HCT116 (cell line): Measurements from ENCODE around the gene POLG. TPM values are rescaled to one million over a fixed set of nuclear protein-coding genes. Genes with fewer than 3 reads are reported as not detected.

Experiments
- ATAC-seq: fragments of 200-7000 bp; cut with Tn5 transposase; 2 replicates; pipeline ENCODE4 v1.9.1; 2020; ENCODE audit warnings: mild to moderate bottlenecking, moderate library complexity
- BruUV-seq: library from RNA; stranded (reverse); fragments of 400-500 nt; replicated peaks from 2 replicates; lab custom pipeline; 2021; lab: Mats Ljungman, UMichigan
- CTCF ChIA-PET: fragments of 300-600 bp; sonication (Branson Sonifier 250); formaldehyde crosslinking; loops from one replicate; lab custom pipeline; 2021; ENCODE audit warnings: antibody characterized with exemption; lab: Charles Lee
- POLR2A ChIA-PET: fragments of 300-600, 350-600 bp; sonication (Branson Sonifier 250); formaldehyde crosslinking; loops from one replicate; lab custom pipeline; 2021; ENCODE audit warnings: antibody characterized with exemption; lab: Charles Lee
- RAD21 ChIA-PET, 2 experiments: fragments of 300-600 bp; sonication (Branson Sonifier 250); formaldehyde crosslinking; loops; one replicate each; lab custom pipeline; 2023; ENCODE audit warnings: low total read pairs in 2 of 2; ENCODE audit not compliant: uncharacterized antibody in 2 of 2, unreplicated experiment in 2 of 2, low non-redundant PET in 1 of 2; lab: Charles Lee
- DNase-seq: peaks from one replicate; pipeline ENCODE4 v3.0.0-alpha.2; 2010; ENCODE audit warnings: low read depth, low spot score
- H2AFZ ChIP-seq: fragments of 200-600 bp; shearing (Covaris generic), sonication (generic); 2 replicates; pipeline ENCODE4 v1.6.1; 2017; ENCODE audit warnings: low read depth, mixed run types, mixed read lengths, antibody characterized with exemption, low read length; ENCODE audit not compliant: poor library complexity, severe bottlenecking
- H3K27ac ChIP-seq: 2 replicates; pipeline ENCODE4 v1.5.1; 2012; ENCODE audit warnings: low read depth, low read length
- H3K27me3 ChIP-seq: fragments of 200-600 bp; sonication (generic); 2 replicates; pipeline ENCODE4 v1.6.1; 2016; ENCODE audit warnings: mixed run types, low read length, mixed read lengths; ENCODE audit not compliant: insufficient read depth
- H3K36me3 ChIP-seq, 2 experiments: fragments of 200-500 bp in 1 of 2; fragments of 200-600 bp in 1 of 2; sonication (Bioruptor generic) in 1 of 2; sonication (generic) in 1 of 2; 2 replicates each; pipeline versions ENCODE4 v1.5.1 to v1.6.1; 2014 to 2016; ENCODE audit warnings: low read length in 2 of 2, inconsistent platforms in 1 of 2, mixed read lengths in 1 of 2, mixed run types in 1 of 2; ENCODE audit not compliant: insufficient read depth in 2 of 2, control insufficient read depth in 1 of 2
- H3K4me1 ChIP-seq, 2 experiments: fragments of 200-600 bp in 1 of 2; sonication (generic) in 1 of 2; 2 replicates each; pipeline versions ENCODE4 v1.5.1 to v1.6.1; 2012 to 2017; ENCODE audit warnings: low read length in 2 of 2, inconsistent platforms in 1 of 2, mild to moderate bottlenecking in 1 of 2, mixed read lengths in 1 of 2, mixed run types in 1 of 2, moderate library complexity in 1 of 2; ENCODE audit not compliant: insufficient read depth in 2 of 2, control insufficient read depth in 1 of 2
- H3K4me2 ChIP-seq: fragments of 200-600 bp; sonication (generic); 2 replicates; pipeline ENCODE4 v1.6.1; 2017; ENCODE audit warnings: mixed run types, low read length, mixed read lengths
- H3K4me3 ChIP-seq, 2 experiments: fragments of 200-600 bp in 1 of 2; sonication (generic) in 1 of 2; replicated peaks in 1 of 2; 2 replicates each; pipeline ENCODE4 v1.5.1; 2011 to 2016; ENCODE audit warnings: low read length in 2 of 2, control low read depth in 1 of 2, low read depth in 1 of 2, mild to moderate bottlenecking in 1 of 2, mixed read lengths in 1 of 2, mixed run types in 1 of 2
- H3K79me2 ChIP-seq: fragments of 200-600 bp; sonication (generic); 2 replicates; pipeline ENCODE4 v1.6.1; 2017; ENCODE audit warnings: mild to moderate bottlenecking, mixed run types, low read length, moderate library complexity, mixed read lengths; ENCODE audit not compliant: insufficient read depth
- H3K9ac ChIP-seq: fragments of 200-600 bp; sonication (generic); 2 replicates; pipeline ENCODE4 v1.6.1; 2016; ENCODE audit warnings: low read length, mixed read lengths
- H3K9me2 ChIP-seq: fragments of 200-600 bp; sonication (generic), shearing (Covaris generic); 2 replicates; pipeline ENCODE4 v1.6.1; 2017; ENCODE audit warnings: mixed run types, mild to moderate bottlenecking, moderate library complexity; ENCODE audit not compliant: insufficient read depth
- H3K9me3 ChIP-seq, 2 experiments: fragments of 200-500 bp in 1 of 2; fragments of 200-600 bp in 1 of 2; sonication (Bioruptor generic) in 1 of 2; sonication (generic) in 1 of 2; 2 replicates each; pipeline ENCODE4 v1.6.1; 2014 to 2017; ENCODE audit warnings: low read length in 2 of 2, mixed read lengths in 2 of 2, inconsistent platforms in 1 of 2, low read depth in 1 of 2, mild to moderate bottlenecking in 1 of 2, mixed run types in 1 of 2, moderate library complexity in 1 of 2; ENCODE audit not compliant: control insufficient read depth in 1 of 2, insufficient read depth in 1 of 2
- H4K20me1 ChIP-seq: fragments of 200-600 bp; sonication (generic), shearing (Covaris generic); 2 replicates; pipeline ENCODE4 v1.6.1; 2017; ENCODE audit warnings: mixed run types, mild to moderate bottlenecking, moderate library complexity; ENCODE audit not compliant: insufficient read depth
- CEBPB ChIP-seq: IDR thresholded peaks from 2 replicates; pipeline ENCODE4 v1.6.1; 2012; ENCODE audit warnings: low read depth
- EGR1 ChIP-seq: IDR thresholded peaks from 2 replicates; pipeline ENCODE4 v1.6.1; 2012; ENCODE audit warnings: low read depth
- EZH2 ChIP-seq: fragments of 200-600 bp; sonication (generic); IDR thresholded peaks from 2 replicates; pipeline ENCODE4 v1.6.1; 2017; ENCODE audit warnings: antibody characterized with exemption, mixed run types
- JUND ChIP-seq: IDR thresholded peaks from 2 replicates; pipeline ENCODE4 v1.6.1; 2012
- MAX ChIP-seq: IDR thresholded peaks from 2 replicates; pipeline ENCODE4 v1.6.1; 2012
- POLR2AphosphoS5 ChIP-seq: IDR thresholded peaks from 2 replicates; pipeline ENCODE4 v1.6.1; 2011; ENCODE audit warnings: mild to moderate bottlenecking, low read depth, low read length, moderate library complexity
- RAD21 ChIP-seq: IDR thresholded peaks from 2 replicates; pipeline ENCODE4 v1.6.1; 2012; ENCODE audit warnings: low read depth, mild to moderate bottlenecking
- SP1 ChIP-seq: IDR thresholded peaks from 2 replicates; pipeline ENCODE4 v1.6.1; 2012; ENCODE audit warnings: low read depth
- SRF ChIP-seq: IDR thresholded peaks from 2 replicates; pipeline ENCODE4 v1.6.1; 2012; ENCODE audit warnings: low read depth
- TCF7L2 ChIP-seq: IDR thresholded peaks from 2 replicates; pipeline ENCODE4 v1.7.0; 2011; ENCODE audit warnings: borderline replicate concordance, inconsistent platforms; ENCODE audit not compliant: insufficient read depth, insufficient read length; ENCODE audit errors: extremely low read depth
- YY1 ChIP-seq: IDR thresholded peaks from 2 replicates; pipeline ENCODE4 v1.6.1; 2011; ENCODE audit warnings: low read length, low read depth, moderate library complexity, mild to moderate bottlenecking; ENCODE audit not compliant: insufficient replicate concordance; ENCODE audit errors: extremely low read depth
- ZFX ChIP-seq: fragments of 450-650 bp; IDR thresholded peaks from 2 replicates; pipeline ENCODE4 v1.6.1; 2017
- ZNF274 ChIP-seq: fragments of 200-500 bp; sonication (Bioruptor generic); IDR thresholded peaks from 2 replicates; pipeline ENCODE4 v1.6.1; 2014; ENCODE audit warnings: mild to moderate bottlenecking, low read depth, low read length, inconsistent platforms
- intact Hi-C: fragments of 100-400 bp; cut with micrococcal nuclease; formaldehyde crosslinking; loops from 2 replicates; pipeline ENCODE4 v1.10.0; 2022
- total RNA-seq: library from RNA; stranded (reverse); gene quantifications from one replicate; pipeline ENCODE4 v1.2.1, GENCODE V29; 2021; ENCODE audit not compliant: unreplicated experiment
- TF ChIP-seq, protein P1 (sequence below), 3 experiments: fragments of 200-600 bp in 1 of 3; sonication (generic) in 1 of 3; IDR thresholded peaks in 2 of 3; conservative IDR thresholded peaks in 1 of 3; 2 replicates each; pipeline ENCODE4 v1.5.1; 2012 to 2017; ENCODE audit warnings: low read depth in 2 of 3, low read length in 2 of 3, antibody characterized with exemption in 1 of 3, borderline replicate concordance in 1 of 3, control low read depth in 1 of 3, mild to moderate bottlenecking in 1 of 3, mixed read lengths in 1 of 3, mixed run types in 1 of 3, moderate library complexity in 1 of 3; ENCODE audit not compliant: insufficient read depth in 1 of 3
- TF ChIP-seq, protein P2 (sequence below): IDR thresholded peaks from 2 replicates; pipeline ENCODE4 v1.6.1; 2012
- TF ChIP-seq, protein P3 (sequence below): IDR thresholded peaks from 2 replicates; pipeline ENCODE4 v1.6.1; 2011; ENCODE audit warnings: mild to moderate bottlenecking, low read length, moderate library complexity; ENCODE audit not compliant: insufficient replicate concordance; ENCODE audit errors: extremely low read depth

POLG gene
- total RNA-seq, 1 experiment from 2014 or later: 72.7 TPM

- no peak for TF ChIP-seq ZNF274
- TF ChIP-seq, protein P1, sequence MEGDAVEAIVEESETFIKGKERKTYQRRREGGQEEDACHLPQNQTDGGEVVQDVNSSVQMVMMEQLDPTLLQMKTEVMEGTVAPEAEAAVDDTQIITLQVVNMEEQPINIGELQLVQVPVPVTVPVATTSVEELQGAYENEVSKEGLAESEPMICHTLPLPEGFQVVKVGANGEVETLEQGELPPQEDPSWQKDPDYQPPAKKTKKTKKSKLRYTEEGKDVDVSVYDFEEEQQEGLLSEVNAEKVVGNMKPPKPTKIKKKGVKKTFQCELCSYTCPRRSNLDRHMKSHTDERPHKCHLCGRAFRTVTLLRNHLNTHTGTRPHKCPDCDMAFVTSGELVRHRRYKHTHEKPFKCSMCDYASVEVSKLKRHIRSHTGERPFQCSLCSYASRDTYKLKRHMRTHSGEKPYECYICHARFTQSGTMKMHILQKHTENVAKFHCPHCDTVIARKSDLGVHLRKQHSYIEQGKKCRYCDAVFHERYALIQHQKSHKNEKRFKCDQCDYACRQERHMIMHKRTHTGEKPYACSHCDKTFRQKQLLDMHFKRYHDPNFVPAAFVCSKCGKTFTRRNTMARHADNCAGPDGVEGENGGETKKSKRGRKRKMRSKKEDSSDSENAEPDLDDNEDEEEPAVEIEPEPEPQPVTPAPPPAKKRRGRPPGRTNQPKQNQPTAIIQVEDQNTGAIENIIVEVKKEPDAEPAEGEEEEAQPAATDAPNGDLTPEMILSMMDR (IDR thresholded peaks at IDR 0.05 in 2 of 3, conservative IDR thresholded peaks at IDR 0.05 in 1 of 3; ENCODE audit: borderline replicate concordance in 1 of 3, insufficient read depth in 1 of 3, low read depth in 2 of 3, low read length in 2 of 3): no peak
- TF ChIP-seq SRF: no peak
- no peak for TF ChIP-seq YY1
- no peak for TF ChIP-seq SP1
These were observed 28.5 kb upstream of the POLG start (continued) for GRCh38 chr15:89363133-89363532.

DNA sequence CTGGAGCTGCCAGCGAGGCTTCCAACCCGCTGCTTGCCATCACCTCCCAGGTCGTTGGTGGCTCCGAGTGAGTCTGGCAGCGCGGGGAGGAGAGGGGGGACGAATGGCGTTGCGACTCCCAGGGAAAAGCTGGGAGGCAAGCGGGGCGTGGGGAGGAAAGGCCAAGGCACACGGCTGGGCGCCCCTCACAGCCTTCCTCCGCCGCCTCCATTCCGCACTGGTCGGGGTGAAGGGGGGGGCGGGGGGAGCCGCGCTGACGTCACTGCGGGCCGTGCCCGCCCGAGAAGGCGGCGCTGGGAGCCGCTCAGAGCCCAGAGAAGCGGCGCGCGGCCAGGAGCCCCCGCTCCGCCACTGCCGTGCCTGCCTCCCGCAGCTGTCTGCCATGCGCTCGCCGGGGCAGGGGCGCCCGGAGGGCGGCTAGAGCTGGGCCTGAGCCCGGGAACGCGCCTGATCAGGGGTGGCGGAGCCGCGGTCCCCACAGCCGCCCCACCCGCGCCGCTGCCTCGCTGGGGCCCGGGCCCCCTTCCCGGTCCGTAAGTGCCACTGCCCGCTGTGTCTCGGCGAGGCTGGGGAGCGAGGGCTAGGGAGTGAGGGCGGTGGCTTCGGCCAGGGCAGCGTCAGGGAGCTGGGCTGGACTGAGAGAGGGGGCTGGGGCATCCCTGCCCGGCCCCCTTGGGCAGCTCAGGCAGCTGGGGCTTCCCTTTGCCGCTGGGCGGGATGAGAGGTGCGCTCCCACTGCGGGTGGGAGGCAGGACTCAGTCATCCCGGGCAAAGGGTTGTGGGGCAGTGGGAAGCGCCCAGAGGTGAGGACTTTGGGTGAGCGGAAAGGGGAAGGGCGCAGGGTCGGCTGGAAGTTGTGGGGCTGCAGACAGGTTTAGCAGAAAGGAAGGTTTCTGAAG lies 27.8 kb upstream of the POLG start:
- CTCF ChIA-PET: no interaction called here
- BruUV-seq: no TSS peak

More for the DNA sequence above, 27.8 kb upstream of the POLG start:
- H3K9me2 ChIP-seq: no peaks in the 10 kb centered on the region
- H3K4me2 ChIP-seq: no peak overlapping the region
- peaks cover 2 to 11% of the 10 kb centered on the region in 2 experiments; a peak in 1 of 4 replicates for H3K4me1 ChIP-seq
- DNase-seq (no peak), ATAC-seq (no peak)
- H3K79me2 ChIP-seq: no peaks in the 10 kb centered on the region
- no peaks in the 10 kb centered on the region for H4K20me1 ChIP-seq
- TF ChIP-seq JUND (no peak), POLR2AphosphoS5 (no peak), CEBPB (no peak), EZH2 (no peak), EGR1 (no peak), RAD21 (no peak), ZNF274 (no peak), ZFX (no peak), MAX (no peak), TCF7L2 (no peak)
- TF ChIP-seq, protein P2, sequence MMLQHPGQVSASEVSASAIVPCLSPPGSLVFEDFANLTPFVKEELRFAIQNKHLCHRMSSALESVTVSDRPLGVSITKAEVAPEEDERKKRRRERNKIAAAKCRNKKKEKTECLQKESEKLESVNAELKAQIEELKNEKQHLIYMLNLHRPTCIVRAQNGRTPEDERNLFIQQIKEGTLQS: no peak
- TF ChIP-seq, protein P3, sequence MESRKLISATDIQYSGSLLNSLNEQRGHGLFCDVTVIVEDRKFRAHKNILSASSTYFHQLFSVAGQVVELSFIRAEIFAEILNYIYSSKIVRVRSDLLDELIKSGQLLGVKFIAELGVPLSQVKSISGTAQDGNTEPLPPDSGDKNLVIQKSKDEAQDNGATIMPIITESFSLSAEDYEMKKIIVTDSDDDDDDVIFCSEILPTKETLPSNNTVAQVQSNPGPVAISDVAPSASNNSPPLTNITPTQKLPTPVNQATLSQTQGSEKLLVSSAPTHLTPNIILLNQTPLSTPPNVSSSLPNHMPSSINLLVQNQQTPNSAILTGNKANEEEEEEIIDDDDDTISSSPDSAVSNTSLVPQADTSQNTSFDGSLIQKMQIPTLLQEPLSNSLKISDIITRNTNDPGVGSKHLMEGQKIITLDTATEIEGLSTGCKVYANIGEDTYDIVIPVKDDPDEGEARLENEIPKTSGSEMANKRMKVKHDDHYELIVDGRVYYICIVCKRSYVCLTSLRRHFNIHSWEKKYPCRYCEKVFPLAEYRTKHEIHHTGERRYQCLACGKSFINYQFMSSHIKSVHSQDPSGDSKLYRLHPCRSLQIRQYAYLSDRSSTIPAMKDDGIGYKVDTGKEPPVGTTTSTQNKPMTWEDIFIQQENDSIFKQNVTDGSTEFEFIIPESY: no peak
- H3K36me3 ChIP-seq: no peaks in the 10 kb centered on the region
- POLR2A ChIA-PET: no interaction called here
- RAD21 ChIA-PET: no interaction called here
- H3K9ac ChIP-seq: no peak overlapping the region
- no peaks in the 10 kb centered on the region for H3K9me3 ChIP-seq
- no peak overlapping the region for H2AFZ ChIP-seq
- H3K4me3 ChIP-seq: no peak overlapping the region
- H3K27ac ChIP-seq: no peak overlapping the region
- intact Hi-C loops: no loop called here
- peaks cover 6% of the 10 kb centered on the region; the same call in 1 of the 2 replicates for H3K27me3 ChIP-seq
